ENCODE measurements around the gene TMEM134.

The TMEM134 gene

GRCh38 chr11:67416416-67417335 is 52.4 kb downstream of the TMEM134 start:
- H4K20me1 ChIP-seq, result peaks cover 0 to 44% (median 0%) of the 10 kb centered on the region in 11 experiments; a peak in 10 of 22 replicates
- peak overlapping the region in 3 of 10 experiments; percentile 3 to 26 (median 17); a peak in 1 of 20 replicates for H3K4me3 ChIP-seq
- TF ChIP-seq Cebpa-rat (IDR thresholded peaks at IDR 0.05), result peak in 2 of 11 experiments; percentile 37 to 80; a peak in 3 of 22 replicates
- no peaks in the 10 kb centered on the region for H3K9me3 ChIP-seq (replicated peaks in 1 of 11)
- H3K27me3 ChIP-seq, result peaks cover 16 to 46% (median 31%) of the 10 kb centered on the region in 11 experiments
- peak overlapping the region; percentile 77 to 100 (median 99) for H3K4me2 ChIP-seq
- peak overlapping the region in 7 of 11 experiments; percentile 15 to 92 (median 28); a peak in 10 of 22 replicates for H3K9ac ChIP-seq
- H3K36me3 ChIP-seq, result no peaks in the 10 kb centered on the region
- H3K4me1 ChIP-seq, result peaks cover 69 to 97% (median 88%) of the 10 kb centered on the region in 10 experiments
- peak overlapping the region in 6 of 11 experiments; percentile 25 to 59 (median 44); a peak in 7 of 22 replicates for H3K27ac ChIP-seq

GRCh38 chr11:67415501-67416304 is 53.3 kb downstream of the TMEM134 start, which contains the start of gene CARNS1:
CARNS1 (plus strand) TSS chr11:67415678; CDS start chr11:67416200, 522 bp downstream.
- no peaks in the 10 kb centered on the region for H3K9me3 ChIP-seq (replicated peaks in 1 of 11)
- peaks cover 66 to 100% (median 94%) of the 10 kb centered on the region in 10 experiments for H3K4me1 ChIP-seq
- H3K27me3 ChIP-seq, result peaks cover 16 to 51% (median 31%) of the 10 kb centered on the region in 11 experiments
- H3K27ac ChIP-seq, result peak within 1 kb of the TSS in 1 of 11 experiments; percentile 59; a peak in 3 of 22 replicates
- peak within 1 kb of the TSS; percentile 77 to 100 (median 99) for H3K4me2 ChIP-seq
- TF ChIP-seq Cebpa-rat (IDR thresholded peaks at IDR 0.05), result no peak
- peak within 1 kb of the TSS in 7 of 11 experiments; percentile 15 to 90 (median 28); a peak in 9 of 22 replicates for H3K9ac ChIP-seq
- no peaks in the 10 kb centered on the region for H3K36me3 ChIP-seq
- peaks cover 0 to 54% (median 0%) of the 10 kb centered on the region in 11 experiments; a peak in 10 of 22 replicates for H4K20me1 ChIP-seq
- H3K4me3 ChIP-seq, result peak within 1 kb of the TSS in 3 of 10 experiments; percentile 12 to 23 (median 18); a peak in 4 of 20 replicates

- Histone ChIP-seq H3K36me3 (no peaks in the 10 kb centered on the region), H3K4me2 (peak overlapping the region; percentile 28 to 100 (median 97); a peak in 20 of 22 replicates), H3K9ac (peak overlapping the region in 3 of 11 experiments; percentile 10 to 29 (median 12); a peak in 4 of 22 replicates), H3K4me3 (no peak overlapping the region), H3K4me1 (peaks cover 63 to 100% (median 94%) of the 10 kb centered on the region in 10 experiments), H3K27ac (no peak overlapping the region), H3K27me3 (peaks cover 16 to 46% (median 31%) of the 10 kb centered on the region in 11 experiments), H3K9me3 (replicated peaks in 1 of 11) (no peaks in the 10 kb centered on the region), H4K20me1 (peaks cover 0 to 63% (median 0%) of the 10 kb centered on the region in 11 experiments; a peak in 9 of 22 replicates)
- TF ChIP-seq Cebpa-rat (IDR thresholded peaks at IDR 0.05), result no peak
Observed at GRCh38 chr11:67413266-67413849, 55.7 kb downstream of the TMEM134 start.

- Histone ChIP-seq H3K4me3 (no peak overlapping the region), H3K27ac (no peak overlapping the region), H3K27me3 (peaks cover 16 to 39% (median 31%) of the 10 kb centered on the region in 11 experiments), H4K20me1 (peaks cover 0 to 60% (median 0%) of the 10 kb centered on the region in 11 experiments; a peak in 8 of 22 replicates), H3K36me3 (no peaks in the 10 kb centered on the region), H3K4me2 (peak overlapping the region; percentile 28 to 100 (median 97); a peak in 21 of 22 replicates), H3K4me1 (peaks cover 63 to 100% (median 94%) of the 10 kb centered on the region in 10 experiments), H3K9me3 (replicated peaks in 1 of 11) (no peaks in the 10 kb centered on the region), H3K9ac (peak overlapping the region in 2 of 11 experiments; percentile 12 to 29; a peak in 3 of 22 replicates)
- no peak for TF ChIP-seq Cebpa-rat (IDR thresholded peaks at IDR 0.05)
Observed at GRCh38 chr11:67412495-67413179, 56.4 kb downstream of the TMEM134 start.

- Histone ChIP-seq H4K20me1 (peaks cover 0 to 60% (median 0%) of the 10 kb centered on the region in 11 experiments; a peak in 9 of 22 replicates), H3K9me3 (replicated peaks in 1 of 11) (no peaks in the 10 kb centered on the region), H3K36me3 (no peaks in the 10 kb centered on the region), H3K4me2 (peak overlapping the region in 9 of 11 experiments; percentile 37 to 100 (median 98); a peak in 18 of 22 replicates), H3K4me3 (no peak overlapping the region), H3K4me1 (peaks cover 63 to 100% (median 94%) of the 10 kb centered on the region in 10 experiments), H3K27ac (no peak overlapping the region), H3K9ac (peak overlapping the region in 1 of 11 experiments; percentile 29; a peak in 1 of 22 replicates), H3K27me3 (peaks cover 16 to 34% (median 31%) of the 10 kb centered on the region in 11 experiments)
- no peak for TF ChIP-seq Cebpa-rat (IDR thresholded peaks at IDR 0.05)
Observed at GRCh38 chr11:67411785-67412152, 57.3 kb downstream of the TMEM134 start.

All from BLaER1 treated with 17β-estradiol and CSF1 and Interleukin-3, amounts not matched to agents 10 nM and 100 nM (cell line).